OCI-LY7 (cell line): ENCODE data around the gene ABO. TPM values are rescaled to one million over a fixed set of nuclear protein-coding genes. Genes with fewer than 3 reads are reported as not detected.

Experiments used
- BruUV-seq: library from RNA; stranded (reverse); fragments of 400-500 nt; replicated peaks from 2 replicates; lab custom pipeline; 2021; lab: Mats Ljungman, UMichigan
- CTCF ChIA-PET: fragments of 300-600 bp; sonication (Branson Sonifier 250); formaldehyde crosslinking; loops from one replicate; lab custom pipeline; 2022; ENCODE audit warnings: antibody characterized with exemption; ENCODE audit not compliant: unreplicated experiment; lab: Charles Lee
- POLR2A ChIA-PET: fragments of 300-600 bp; sonication (Branson Sonifier 250); formaldehyde crosslinking; loops from one replicate; lab custom pipeline; 2022; ENCODE audit warnings: antibody characterized with exemption; lab: Charles Lee
- DNase-seq: peaks from one replicate; pipeline ENCODE4 v3.0.0-alpha.2; 2015; ENCODE audit warnings: low spot score
- H2AFZ ChIP-seq: fragments of 200-600 bp; sonication (generic), shearing (Covaris generic); 2 replicates; pipeline ENCODE4 v1.6.1; 2014; ENCODE audit warnings: mild to moderate bottlenecking, antibody characterized with exemption, low read length, moderate library complexity
- H3K27ac ChIP-seq: fragments of 200-600 bp; sonication (generic); 2 replicates; pipeline ENCODE4 v1.5.1; 2014; ENCODE audit warnings: mixed run types, low read depth, mild to moderate bottlenecking, moderate library complexity, low read length, inconsistent platforms; ENCODE audit not compliant: poor library complexity, severe bottlenecking
- H3K36me3 ChIP-seq: fragments of 200-600 bp; sonication (generic); 2 replicates; pipeline ENCODE4 v1.6.1; 2014; ENCODE audit warnings: mild to moderate bottlenecking, antibody characterized with exemption, low read length, moderate library complexity, mixed read lengths; ENCODE audit not compliant: insufficient read depth
- H3K4me1 ChIP-seq: fragments of 200-600 bp; sonication (generic); 2 replicates; pipeline ENCODE4 v1.5.1; 2014; ENCODE audit warnings: mild to moderate bottlenecking, low read length; ENCODE audit not compliant: insufficient read depth, poor library complexity, severe bottlenecking
- H3K4me2 ChIP-seq: fragments of 200-600 bp; sonication (generic); 2 replicates; pipeline ENCODE4 v1.6.1; 2014; ENCODE audit warnings: mild to moderate bottlenecking, low read length
- H3K4me3 ChIP-seq: fragments of 200-600 bp; sonication (generic); 2 replicates; pipeline ENCODE4 v1.5.1; 2014; ENCODE audit warnings: mild to moderate bottlenecking, low read depth, low read length; ENCODE audit not compliant: poor library complexity, severe bottlenecking
- H3K79me2 ChIP-seq: fragments of 200-600 bp; sonication (generic); 2 replicates; pipeline ENCODE4 v1.6.1; 2016; ENCODE audit warnings: low read depth, mild to moderate bottlenecking, low read length, moderate library complexity, mixed read lengths; ENCODE audit not compliant: insufficient read depth
- H3K9me2 ChIP-seq: fragments of 200-600 bp; sonication (generic); 2 replicates; pipeline ENCODE4 v1.6.1; 2016; ENCODE audit warnings: mild to moderate bottlenecking, low read length, mixed read lengths; ENCODE audit not compliant: insufficient read depth
- H3K9me3 ChIP-seq: fragments of 200-600 bp; sonication (generic); 2 replicates; pipeline ENCODE4 v1.6.1; 2014; ENCODE audit warnings: mild to moderate bottlenecking, mixed run types, low read length, mixed read lengths
- H4K20me1 ChIP-seq: fragments of 200-600 bp; sonication (generic); 2 replicates; pipeline ENCODE4 v1.6.1; 2014; ENCODE audit warnings: mild to moderate bottlenecking, antibody characterized with exemption, low read length, moderate library complexity, mixed read lengths; ENCODE audit not compliant: insufficient read depth
- CTCF ChIP-seq: fragments of 200-600 bp; sonication (generic); conservative IDR thresholded peaks from 2 replicates; pipeline ENCODE4 v1.5.1; 2014; ENCODE audit warnings: mild to moderate bottlenecking, antibody characterized with exemption, low read length, moderate library complexity, mixed read lengths
- EZH2phosphoT487 ChIP-seq: fragments of 200-600 bp; sonication (generic); IDR thresholded peaks from 2 replicates; pipeline ENCODE4 v1.6.1; 2018; ENCODE audit warnings: low read depth, borderline replicate concordance, mild to moderate bottlenecking, mixed run types, antibody characterized with exemption, low read length, moderate library complexity, mixed read lengths
- intact Hi-C: fragments of 100-400 bp; cut with micrococcal nuclease; formaldehyde crosslinking; loops from one replicate; pipeline ENCODE4 v1.10.0; 2022; ENCODE audit not compliant: unreplicated experiment
- total RNA-seq, 2 experiments: library from RNA; depleted of rRNA in 1 of 2; stranded (reverse); fragments of >200 nt in 1 of 2; shearing (Covaris generic) in 1 of 2; gene quantifications; 2 replicates each; pipeline ENCODE4 v1.2.3, GENCODE V29; 2014 to 2022

Gene ABO
- total RNA-seq, 2 experiments from 2014 or later = not detected

- ChIA-PET CTCF (no interaction called here), POLR2A (interaction anchor here (0.7 kb wide), 1 partner anchor 263 kb away, joined by 3 read pairs; no protein-coding TSS in a partner anchor)
- no peaks in the 10 kb centered on the region for H4K20me1 ChIP-seq
- H2AFZ ChIP-seq = no peak overlapping the region
- TF ChIP-seq CTCF (no peak), EZH2phosphoT487 (no peak)
- no peaks in the 10 kb centered on the region for H3K36me3 ChIP-seq
- no TSS peak for BruUV-seq
- no peaks in the 10 kb centered on the region for H3K9me2 ChIP-seq
- no peak for DNase-seq
- no peaks in the 10 kb centered on the region for H3K79me2 ChIP-seq
- intact Hi-C loops = no loop called here
- H3K4me3 ChIP-seq = no peak overlapping the region
- no peak overlapping the region for H3K27ac ChIP-seq
- H3K4me2 ChIP-seq = no peak overlapping the region
- no peaks in the 10 kb centered on the region for H3K9me3 ChIP-seq
- H3K4me1 ChIP-seq = no peaks in the 10 kb centered on the region
Measured at GRCh38 chr9:133268335-133269056, 6.5 kb downstream of the ABO start.

DNA sequence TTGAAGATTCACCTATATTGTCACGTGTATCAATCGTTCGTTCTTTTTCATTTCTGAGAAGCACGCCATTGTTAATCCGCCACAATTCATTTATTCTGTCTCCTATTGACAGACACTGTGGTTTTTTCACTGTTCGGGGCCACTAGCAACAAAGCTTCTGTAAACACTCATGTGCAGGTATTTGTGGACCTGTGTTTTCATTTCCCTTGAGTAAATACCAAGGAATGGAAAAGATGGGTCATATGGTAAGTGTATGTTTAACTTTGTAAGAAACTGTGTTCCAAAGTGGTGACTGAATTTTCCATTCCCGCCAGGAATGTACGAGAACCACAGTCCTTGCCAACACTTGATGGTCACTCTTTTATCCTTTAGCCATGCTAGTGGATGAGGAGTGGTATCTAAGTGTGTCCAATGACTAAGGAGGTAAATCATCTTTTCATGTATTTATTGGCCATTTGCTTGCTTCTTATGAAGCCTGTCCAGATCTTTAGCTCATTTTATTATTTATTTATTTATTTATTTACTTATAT, 10.7 kb downstream of the ABO start:
- Histone ChIP-seq H3K4me1 (no peaks in the 10 kb centered on the region), H3K4me3 (no peak overlapping the region), H2AFZ (no peak overlapping the region), H4K20me1 (no peaks in the 10 kb centered on the region), H3K36me3 (no peaks in the 10 kb centered on the region), H3K4me2 (no peak overlapping the region), H3K9me2 (no peaks in the 10 kb centered on the region), H3K9me3 (no peaks in the 10 kb centered on the region), H3K27ac (no peak overlapping the region), H3K79me2 (no peaks in the 10 kb centered on the region)
- TF ChIP-seq CTCF = no peak
- no peak for TF ChIP-seq EZH2phosphoT487
- ChIA-PET CTCF (no interaction called here), POLR2A (no interaction called here)
- DNase-seq = no peak
- BruUV-seq = no TSS peak
- intact Hi-C loops = no loop called here

DNA sequence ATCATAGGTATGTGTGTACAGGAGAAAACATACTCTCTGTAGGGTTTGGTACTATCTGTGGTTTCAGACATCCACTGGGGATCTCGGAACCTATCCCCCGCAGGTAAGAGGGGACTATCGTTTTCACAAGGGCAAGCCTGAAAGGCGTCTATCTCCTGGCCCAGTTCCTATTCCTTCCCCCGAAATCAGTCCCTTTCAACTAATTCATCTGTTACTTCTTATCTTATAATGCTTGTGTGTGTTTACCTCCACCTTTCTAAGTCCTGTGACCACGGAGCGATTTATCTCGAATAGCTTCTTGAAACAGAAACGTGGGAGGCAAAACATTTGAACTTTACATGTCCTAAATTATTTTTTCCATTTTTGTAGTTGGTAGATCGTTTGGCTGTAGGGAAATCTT, 11.4 kb downstream of the ABO start:
- Histone ChIP-seq H2AFZ (no peak overlapping the region), H3K4me2 (no peak overlapping the region), H3K36me3 (no peaks in the 10 kb centered on the region), H3K27ac (no peak overlapping the region), H3K9me2 (no peaks in the 10 kb centered on the region), H3K4me1 (no peaks in the 10 kb centered on the region), H3K79me2 (no peaks in the 10 kb centered on the region), H4K20me1 (no peaks in the 10 kb centered on the region), H3K9me3 (no peaks in the 10 kb centered on the region), H3K4me3 (no peak overlapping the region)
- TF ChIP-seq CTCF = no peak
- TF ChIP-seq EZH2phosphoT487 = no peak
- BruUV-seq = no TSS peak
- intact Hi-C loops = no loop called here
- CTCF ChIA-PET = no interaction called here
- POLR2A ChIA-PET = no interaction called here
- no peak for DNase-seq
